NCI-H2081 treated with DMSO at 0.1 percent for 48 hours (cell line): Measurements from ENCODE around the gene BTBD1.
"Not testable (repeated sequence)": the region's sequence is repeated elsewhere in the genome, so short reads cannot be mapped to it uniquely, and the experiment has no call there.

Experiments used
- DNase-seq: peaks from one replicate; lab custom pipeline; 2025; lab: John Stamatoyannopoulos, UW

BTBD1 gene

DNA sequence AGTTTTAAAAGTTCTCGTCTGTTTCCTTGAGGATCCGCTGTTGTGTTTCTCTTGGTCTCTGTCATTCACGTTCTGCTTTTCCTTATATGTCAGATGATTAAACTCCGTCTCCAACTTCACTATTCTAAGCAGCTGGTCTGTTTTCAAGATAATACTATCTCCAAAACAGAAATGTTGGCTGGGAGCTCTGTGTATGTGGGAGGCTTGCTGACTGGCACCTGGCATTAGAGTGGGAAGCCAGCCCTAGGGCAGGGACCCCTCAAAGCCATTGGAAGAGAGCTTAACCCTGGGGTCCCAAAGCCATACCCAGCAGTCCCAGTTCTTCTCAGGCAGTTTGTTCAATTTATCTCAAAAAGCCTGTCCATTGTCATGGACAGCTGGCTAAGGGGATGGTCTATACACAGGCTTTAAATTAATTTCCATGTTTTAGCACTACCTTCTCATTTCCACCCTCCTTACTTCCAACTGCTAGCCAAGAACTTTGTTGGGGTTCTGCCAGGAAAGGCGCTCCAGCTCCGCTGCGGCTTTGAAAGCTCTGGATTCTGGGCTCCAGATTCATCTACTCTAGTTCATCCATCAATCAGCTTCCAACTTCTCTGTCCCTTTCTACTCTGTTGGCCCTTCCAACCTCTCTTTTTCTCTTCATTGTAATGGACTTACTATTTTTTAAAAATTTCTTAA, 9.2 kb downstream of the BTBD1 start:
- no peak for DNase-seq

DNA sequence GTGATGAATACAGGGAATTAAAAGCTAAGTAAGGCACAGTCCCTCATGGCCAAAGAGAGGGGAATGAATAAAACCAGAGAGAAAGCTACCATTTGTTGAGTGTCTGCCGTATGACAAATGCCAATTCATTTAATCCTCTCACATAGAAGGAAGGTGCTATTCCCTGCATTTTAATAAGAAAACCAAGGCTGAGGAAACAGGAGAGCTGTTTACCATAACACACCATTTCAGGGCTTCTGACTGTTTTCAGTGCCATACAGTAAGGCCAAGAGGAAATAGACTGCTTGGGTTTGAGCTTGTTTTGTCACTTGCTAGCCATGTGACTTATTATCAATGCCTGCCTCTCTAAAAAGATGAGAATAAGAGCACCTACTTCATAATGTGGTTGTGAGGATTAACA, 10.1 kb downstream of the BTBD1 start:
- no peak for DNase-seq

DNA sequence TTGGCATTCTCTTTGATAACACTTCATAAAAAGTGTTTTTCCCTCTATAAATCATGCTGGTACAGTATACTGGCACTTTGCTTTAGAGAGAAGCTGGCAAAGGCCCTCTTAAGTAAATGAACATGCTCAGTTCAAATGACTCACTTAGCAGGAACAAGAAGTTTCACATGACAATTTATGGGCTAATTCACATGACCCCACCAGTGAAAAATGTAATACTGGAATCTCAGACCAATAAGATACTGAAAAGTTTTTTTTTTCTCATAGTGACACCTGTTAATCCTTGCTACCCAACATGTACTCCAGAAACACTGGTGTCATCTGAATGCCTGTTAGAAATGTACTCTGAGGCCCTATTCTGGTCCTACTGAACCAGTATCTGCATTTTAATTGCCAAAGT, 13.9 kb downstream of the BTBD1 start:
- no peak for DNase-seq

DNA sequence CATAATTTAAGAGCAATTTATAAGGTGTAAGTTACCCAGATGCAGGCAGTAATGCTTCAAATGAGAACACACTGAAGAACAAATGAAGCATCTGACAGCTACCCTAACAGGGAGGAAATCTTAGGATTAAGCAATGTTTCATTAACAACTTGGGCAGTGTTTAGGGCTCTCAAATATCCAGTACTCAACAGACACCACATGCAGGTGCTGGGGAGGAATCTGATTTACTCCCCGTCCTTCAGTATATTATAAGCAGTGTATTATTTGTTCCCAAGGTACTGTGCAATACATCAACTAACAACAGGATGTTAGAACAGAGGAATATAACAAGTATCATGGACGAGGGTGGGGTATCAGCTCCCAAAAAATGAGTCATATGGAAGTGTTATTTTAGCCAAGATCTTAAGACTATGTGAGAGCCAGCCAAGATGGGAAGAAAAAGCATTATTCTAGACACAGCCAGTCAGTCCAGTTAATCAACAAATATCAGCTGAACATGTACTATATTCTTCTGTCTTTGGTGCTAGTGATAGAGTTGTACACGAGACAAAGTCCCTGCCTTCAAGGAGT, 20.4 kb downstream of the BTBD1 start:
- DNase-seq, result no peak

DNA sequence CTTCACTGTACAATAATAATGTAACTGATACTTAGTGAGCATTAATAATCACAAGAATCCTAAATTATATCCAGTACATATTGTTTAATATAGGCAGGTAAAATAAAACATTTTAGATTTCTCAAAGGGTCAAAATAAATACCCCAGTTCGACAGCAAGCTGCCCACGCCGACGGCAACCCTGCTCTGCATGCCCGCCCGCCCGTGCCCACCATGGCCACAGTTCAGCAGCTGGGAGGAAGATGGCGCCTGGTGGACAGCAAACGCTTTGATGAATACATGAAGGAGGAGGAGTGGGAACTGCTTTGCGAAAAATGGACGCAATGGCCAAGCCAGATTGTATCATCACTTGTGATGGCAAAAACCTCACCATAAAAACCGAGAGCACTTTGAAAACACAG, 22.9 kb downstream of the BTBD1 start:
- DNase-seq, result no peak

DNA sequence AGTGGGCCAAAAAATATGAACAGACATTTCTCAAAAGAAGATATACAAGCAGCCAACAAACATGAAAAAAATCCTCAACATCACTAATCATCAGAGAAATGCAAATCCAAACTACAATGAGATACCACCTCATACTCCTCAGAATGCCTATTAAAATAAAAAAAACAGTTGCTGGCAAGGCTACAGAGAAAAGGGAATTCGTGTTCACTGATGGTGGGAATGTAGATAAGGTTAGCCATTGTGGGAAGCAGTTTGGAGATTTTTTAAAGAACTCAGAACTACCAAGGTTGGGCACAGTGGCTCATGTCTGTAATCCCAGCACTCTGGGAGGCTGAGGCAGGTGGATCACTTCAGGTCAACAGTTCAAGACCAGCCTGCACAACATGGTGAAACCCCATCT, 27.8 kb downstream of the BTBD1 start:
- DNase-seq, result no peak

DNA sequence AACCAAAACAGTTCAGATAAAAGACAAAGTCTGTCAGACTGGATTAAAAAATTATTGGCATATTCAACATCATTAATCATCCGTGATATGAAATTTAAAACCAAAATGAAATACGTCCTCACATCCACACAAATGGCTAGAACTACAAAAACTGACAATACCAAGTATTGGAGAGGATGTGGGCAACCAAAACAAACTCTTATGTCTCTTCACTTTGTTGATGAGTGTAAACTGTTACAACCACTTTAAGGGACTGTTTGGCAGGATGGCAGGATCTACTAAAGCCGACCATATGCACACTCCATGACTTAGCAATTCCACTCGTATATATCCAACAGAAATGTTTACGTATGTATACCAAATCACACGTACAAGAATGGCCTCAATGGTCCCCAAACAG, 30.8 kb downstream of the BTBD1 start:
- DNase-seq, result no peak

DNA sequence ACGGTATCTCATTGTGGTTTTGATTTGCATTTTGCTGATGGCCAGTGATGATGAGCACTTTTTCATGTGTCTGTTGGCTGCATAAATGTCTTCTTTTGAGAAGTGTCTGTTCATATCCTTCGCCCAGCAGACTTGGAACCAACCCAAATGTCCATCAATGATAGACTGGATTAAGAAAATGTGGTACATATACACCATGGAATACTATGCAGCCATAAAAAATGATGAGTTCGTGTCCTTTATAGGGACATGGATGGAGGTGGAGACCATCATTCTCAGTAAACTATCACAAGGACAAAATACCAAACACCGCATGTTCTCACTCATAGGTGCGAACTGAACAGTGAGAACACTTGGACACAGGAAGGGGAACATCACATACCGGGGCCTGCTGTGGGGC, 35.8 kb downstream of the BTBD1 start:
- DNase-seq, result not testable (repeated sequence)

DNA sequence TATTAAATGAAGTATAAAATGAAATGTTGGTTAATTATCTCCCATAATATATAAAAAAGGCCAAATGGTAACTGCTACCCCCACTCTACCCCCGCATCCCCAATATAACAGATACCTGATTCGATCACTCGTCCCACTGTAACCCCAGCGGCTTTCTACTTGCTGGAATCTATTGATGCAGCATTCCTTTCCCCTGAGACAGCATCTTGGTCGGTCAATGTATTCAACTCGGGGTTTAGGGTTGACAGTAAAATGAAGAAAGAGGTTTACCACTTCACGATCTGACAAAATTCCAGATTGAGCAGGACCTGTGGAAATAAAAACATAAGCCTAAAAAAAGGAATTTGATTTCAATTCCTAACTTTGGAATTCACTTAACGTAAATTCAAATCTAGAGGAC, 37.0 kb downstream of the BTBD1 start:
- DNase-seq, result no peak

DNA sequence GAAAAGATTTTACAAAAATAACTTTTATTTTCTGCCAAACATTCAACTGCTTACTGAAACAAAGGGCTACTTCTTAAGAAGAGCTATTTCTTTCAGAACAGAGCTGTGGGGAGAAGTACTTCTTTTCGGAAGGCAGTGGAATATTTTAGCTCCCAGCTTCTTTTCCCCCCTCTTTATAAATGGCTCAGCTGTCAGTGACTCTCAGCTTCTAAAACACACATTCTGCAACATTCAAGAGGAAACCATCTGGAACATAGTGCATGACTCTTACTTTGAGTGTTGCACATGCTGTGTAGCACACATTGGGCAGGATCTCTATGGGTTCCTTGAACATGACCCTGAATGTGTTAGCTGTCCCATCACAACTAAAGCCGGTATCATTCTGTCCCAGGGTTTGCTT, 48.6 kb downstream of the BTBD1 start:
- no peak for DNase-seq

DNA sequence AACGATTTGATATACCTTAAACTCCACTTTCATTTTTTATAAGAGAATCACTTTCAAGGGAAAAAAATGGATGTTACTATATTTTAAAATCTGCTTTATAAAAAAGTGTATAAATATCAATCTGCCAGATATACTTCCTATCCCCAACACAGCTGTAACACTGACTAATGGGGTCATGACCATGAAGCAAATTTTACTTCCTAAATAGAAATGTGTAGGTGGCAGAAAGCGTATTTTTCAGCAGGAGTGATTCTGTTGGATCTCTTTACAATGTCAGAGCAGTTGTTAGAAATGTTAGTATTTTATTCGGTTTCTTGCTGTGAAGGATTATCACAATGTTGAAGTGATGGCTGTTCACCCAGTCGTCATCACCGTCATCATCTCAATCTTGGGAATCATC, 50.1 kb downstream of the BTBD1 start:
- DNase-seq, result no peak

DNA sequence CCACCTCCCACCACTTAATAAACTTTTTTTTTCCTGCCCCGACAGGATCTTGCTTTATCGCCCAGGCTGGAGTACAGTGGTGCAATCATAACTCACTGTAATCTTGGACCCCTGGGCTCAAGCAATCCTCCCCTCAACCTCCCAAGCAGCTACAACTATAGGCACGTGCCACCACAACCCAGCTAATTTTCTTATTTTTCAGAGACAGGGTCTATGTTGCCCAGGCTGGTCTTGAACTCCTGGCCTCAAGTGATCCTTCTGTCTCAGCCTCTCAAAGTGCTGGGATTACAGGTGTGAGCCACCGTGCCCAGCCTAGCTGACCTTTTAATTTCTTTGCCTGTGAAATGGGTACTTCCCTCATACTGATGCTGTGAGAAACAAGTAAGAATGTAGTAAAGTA, 51.7 kb downstream of the BTBD1 start:
- no peak for DNase-seq

DNA sequence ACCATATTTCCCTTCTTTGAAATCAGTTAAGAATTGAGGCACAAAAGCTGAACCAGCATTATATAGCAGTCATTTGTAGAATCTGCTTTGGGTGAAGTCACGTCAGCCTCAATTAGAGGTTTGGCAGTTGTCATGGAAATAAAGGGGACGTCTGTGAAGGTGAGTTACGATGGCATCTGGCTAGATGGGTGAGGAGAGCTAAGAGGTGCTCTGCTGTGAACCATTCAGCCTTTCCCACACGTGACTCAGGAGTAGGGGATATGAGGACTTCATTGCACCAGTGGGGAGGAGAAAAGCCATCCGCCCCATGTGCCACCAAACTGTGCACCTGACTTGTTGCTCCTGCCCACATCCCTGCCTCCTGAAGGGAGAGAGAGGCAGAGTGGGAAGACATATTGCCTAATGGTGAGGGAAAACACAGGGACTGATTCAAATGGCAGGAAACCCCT, 52.8 kb downstream of the BTBD1 start:
- DNase-seq, result no peak

DNA sequence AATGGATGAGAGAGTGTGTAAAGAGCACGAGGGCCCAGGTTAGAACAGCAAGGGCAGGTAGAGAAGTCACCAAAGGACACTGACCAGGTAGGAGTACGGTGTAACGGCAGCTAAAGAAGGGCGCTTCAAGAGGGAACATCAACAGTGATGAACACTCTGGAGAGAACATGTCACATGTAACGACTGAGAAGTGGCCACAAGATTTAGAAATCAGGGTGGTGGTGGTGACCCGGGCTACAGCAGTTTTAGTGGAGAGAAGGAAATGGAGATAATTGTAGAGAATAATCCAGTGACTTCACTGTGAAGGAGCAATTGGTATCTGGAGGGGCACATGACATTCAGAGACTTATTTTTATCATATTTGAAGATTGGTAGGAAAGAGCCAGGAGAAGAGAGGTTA, 54.4 kb downstream of the BTBD1 start:
- DNase-seq, result no peak

DNA sequence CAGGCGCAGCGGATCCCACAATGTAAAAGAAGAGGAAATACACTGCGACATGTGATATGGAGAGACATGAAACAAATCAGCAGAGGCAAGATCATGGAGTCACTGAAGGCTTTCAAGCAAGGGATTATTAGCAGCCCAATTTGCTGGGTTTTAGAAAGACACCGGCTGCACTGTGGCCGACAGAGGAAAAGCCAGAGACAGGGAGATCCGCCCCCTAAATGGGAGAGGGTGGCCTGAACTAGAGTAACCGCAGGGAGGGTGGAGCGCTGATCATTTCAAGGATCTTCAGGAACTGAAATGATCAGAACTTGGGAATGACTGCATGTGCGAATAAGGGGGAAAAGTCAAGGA, 55.0 kb downstream of the BTBD1 start:
- no peak for DNase-seq

DNA sequence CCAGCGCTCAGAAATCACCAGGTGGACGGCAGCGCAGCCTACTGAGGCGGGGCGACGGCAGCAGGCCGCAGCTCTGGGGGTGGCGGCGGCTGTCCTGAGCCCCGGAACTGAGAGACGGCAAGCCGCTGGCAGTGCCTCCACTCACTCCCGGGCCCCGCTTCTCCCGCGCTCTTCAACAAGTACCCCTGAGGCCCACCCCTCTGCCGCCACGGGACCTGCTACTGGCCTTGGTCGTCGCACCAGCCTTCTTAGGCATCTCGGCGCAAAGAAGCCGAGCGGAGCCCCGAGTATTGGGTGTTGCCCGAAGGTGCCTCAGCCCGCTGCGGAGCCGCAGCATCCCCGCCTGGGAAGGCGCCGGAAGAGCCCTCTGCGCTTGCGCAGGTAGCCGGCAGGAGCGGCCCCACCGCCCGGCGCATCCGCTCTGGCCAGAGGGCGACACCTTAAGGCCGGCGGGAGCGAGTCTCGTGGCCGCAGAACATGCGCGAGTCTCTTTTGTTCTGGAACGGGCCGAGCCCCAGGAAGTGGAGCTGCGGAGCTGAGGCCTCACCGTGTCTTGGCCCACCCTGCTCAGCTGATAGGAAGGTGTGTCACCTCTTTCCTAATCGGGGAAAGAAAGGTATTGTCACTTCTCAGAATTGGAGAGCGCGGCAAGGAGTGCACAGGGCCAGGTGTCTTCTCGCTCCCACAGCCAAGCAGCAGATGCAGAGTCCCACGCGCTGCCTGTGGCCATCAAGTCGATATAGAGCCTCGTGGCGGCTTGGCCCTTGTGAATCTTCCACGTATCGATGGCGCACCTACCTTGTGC, 55.6 kb downstream of the BTBD1 start, which contains the start of gene C15orf40:
Gene C15orf40, minus strand, starts transcription at position 369 of the 805 bp plus-strand sequence. Its CDS starts 32 bp downstream, at position 337.
- peak; percentile 53 for DNase-seq

DNA sequence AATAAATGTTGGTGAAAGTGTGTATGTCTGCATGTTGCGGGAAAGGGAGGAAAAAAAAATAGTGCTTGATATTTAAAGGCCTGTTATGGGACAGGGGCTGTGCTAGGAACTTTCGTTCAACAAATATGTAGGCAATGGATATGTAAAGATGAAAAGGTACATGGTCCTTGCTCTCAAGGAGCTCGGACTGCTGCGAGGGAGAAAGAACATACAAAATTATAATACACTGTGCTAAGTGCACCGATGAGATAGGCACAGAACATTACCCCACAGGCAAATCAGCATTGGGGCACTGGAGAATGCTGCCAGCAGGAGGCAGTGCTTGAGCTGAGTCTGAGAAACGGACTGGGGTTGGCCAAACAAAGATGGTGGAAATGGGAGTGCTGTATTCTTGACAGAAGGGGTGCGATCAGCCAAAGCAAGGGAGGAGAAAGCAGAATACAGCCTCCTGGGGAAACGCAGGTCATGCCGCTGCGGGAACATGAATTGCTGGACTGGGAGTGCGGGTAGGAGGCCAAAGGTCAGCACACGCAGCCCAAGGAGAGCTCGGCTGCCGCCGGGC, 56.3 kb downstream of the BTBD1 start:
- peak; percentile 3 for DNase-seq

DNA sequence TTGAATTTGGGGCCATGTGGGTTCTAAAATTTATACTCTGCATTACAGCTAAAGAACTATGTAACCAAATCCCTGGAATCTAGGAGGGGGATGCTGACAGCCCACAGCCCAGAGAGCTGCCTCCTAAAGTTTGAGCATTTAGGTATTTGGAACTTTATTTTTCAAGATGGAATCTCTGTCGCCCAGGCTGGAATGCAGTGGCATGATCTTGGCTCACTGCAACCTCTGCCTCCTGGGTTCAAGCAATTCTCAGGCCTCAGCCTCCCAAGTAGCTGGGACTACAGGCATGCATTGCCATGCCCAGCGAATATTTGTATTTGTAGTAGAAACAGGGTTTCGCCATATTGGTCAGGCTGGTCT, 66.4 kb downstream of the BTBD1 start:
- DNase-seq, result not testable (repeated sequence)

DNA sequence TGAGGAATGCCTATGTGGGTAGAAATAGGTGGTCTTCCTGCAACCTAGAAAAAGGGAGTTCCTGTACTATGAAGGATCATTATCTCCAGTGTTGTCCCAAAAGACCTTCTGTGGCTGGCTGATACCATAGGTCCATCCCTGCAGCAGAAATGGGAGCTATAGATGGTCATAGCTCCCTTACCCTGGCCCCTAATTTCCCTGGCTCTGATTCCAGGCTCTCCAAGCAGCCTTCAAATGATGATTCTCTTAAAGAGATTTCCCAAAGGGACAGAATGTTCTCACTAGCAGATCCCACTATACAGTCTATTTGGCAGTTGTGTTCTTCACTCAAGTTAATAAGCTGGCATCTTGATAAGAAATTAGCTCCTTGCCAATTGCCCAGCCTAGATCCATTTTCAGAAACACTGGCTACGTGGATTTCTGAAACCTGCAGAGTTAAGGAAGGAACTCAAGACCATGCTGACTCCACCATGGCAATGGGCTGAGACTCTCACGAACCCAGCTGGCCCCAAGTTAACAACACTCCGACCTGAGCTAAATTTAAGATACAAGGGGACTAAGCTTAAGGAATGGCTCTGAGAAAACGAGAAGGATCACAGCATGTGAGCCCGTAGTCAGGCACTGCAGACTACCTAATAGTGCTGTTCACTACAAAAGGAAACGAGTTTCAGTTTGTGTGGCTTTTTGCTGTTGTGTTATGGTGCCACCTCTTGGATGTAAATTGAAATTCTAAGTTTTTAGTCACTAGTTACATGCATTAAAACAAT, 67.0 kb downstream of the BTBD1 start:
- peak; percentile 9 for DNase-seq

DNA sequence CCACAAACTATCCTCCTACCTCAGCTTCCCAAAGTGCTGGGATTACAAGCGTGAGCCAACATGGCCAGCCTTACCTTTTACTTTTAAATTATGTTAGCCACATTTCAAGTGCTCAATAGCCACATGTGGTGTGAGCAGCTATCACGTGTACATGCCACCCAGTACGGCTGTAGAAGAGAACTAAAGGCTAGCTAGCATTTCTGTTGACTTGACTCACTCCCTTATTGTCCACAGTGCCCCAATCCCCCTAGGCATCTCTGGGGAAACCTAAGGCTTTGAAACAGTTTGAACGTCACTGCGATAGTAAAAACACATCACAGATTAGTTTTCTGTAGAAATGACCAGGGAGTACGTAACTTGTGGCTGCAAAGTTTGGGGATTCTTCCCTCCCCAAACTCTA, 67.6 kb downstream of the BTBD1 start:
- DNase-seq, result no peak

DNA sequence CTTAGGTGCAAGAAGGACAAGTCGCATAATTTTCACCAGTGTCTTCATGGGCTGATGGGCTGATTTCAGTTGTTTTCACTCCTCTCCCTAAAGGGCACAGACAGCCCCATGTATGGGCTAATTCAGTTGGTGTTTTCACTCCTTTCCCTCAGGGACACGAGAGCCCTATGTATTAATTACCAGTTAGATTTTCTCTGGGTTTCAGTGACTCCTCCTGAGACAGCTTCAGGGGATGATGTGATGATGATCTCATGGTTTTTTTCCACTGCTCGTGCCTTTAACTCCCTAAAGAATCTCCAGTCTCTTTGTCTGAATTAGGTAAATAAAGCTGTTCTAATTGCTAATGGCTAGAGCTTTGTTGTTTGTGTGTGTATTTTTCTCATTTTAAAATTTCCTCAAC, 71.1 kb downstream of the BTBD1 start:
- DNase-seq, result no peak

DNA sequence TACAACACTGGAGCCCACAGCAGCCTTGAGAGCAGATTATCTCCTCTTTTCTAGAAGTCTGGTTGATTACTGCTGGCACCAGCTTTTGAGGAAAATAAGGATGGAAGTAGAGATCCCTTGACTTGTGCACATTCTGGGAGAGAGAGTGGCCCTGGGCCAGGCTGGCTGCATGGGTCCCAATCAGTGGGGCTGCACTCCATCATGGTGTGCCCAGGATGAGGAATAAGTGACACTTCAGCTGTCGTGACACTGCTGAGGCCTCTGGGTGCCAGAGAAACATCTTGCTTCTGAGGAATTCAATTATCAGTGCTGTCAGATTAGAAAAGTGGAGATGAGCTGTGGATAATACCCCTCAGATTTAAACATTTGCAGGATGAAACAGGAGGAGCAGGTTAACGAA, 72.0 kb downstream of the BTBD1 start:
- DNase-seq, result no peak
